ENCODE measurements around the gene IL34.
"Not testable (repeated sequence)": the region's sequence is repeated elsewhere in the genome, so short reads cannot be mapped to it uniquely, and the experiment has no call there.

The IL34 gene

DNA sequence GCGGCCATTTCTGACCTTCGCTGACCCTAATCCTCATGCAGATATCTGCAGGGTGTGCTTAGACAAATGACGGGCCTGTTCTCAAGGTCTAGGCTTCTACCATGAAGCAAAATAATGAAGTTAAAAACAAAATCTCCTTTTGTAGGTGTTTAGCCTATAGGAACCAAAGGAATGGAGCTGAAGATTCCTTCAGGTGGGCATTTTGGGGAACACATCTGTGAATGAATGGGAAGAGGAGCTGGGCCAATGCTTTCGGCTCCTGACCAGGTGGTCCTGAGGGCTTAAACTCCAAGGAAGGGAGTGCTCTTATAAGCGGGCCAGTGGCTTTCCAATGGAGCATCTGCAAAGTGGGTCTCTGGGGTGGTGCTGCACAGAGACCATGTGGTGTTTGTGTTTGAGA lies 14.1 kb upstream of the IL34 start:
- DNase-seq = no peak

DNA sequence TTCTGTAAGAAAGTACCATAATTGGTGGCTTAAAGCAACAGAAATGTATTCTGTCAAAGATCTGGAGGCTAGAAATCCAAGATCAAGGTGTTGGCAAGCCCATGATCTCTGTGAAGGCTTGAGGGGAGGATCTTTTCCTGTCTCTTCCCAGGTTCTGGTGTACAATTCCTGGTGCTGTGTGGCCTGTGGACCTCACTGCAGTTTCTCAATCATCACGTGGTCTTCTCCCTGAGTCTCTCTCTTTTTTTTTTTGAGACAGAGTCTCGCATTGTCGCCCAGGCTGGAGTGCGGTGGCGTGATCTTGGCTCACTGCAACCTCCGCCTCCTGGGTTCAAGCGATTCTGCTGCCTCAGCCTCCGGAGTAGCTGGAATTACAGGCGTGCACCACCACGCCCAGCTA lies 12.7 kb upstream of the IL34 start:
- not testable (repeated sequence) for DNase-seq

DNA sequence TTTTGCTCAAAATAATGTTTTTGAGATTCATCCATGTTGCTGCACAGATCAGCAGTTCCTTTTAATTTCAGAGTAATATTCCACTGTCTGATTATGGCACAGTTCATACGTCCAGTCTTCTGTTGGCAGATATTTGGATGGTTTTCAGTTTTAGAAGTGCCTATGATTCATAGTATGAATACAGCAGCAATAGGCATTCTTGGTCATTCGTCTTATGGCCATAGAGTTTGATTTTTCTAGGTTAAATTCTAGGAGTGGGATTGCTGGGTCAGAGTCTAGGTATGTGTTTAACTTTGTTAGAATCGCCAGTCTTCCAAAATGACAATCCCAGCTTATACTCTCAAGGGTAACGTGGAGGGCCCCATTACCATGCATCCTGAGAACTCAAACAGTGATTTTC lies 11.5 kb upstream of the IL34 start:
- no peak for DNase-seq

DNA sequence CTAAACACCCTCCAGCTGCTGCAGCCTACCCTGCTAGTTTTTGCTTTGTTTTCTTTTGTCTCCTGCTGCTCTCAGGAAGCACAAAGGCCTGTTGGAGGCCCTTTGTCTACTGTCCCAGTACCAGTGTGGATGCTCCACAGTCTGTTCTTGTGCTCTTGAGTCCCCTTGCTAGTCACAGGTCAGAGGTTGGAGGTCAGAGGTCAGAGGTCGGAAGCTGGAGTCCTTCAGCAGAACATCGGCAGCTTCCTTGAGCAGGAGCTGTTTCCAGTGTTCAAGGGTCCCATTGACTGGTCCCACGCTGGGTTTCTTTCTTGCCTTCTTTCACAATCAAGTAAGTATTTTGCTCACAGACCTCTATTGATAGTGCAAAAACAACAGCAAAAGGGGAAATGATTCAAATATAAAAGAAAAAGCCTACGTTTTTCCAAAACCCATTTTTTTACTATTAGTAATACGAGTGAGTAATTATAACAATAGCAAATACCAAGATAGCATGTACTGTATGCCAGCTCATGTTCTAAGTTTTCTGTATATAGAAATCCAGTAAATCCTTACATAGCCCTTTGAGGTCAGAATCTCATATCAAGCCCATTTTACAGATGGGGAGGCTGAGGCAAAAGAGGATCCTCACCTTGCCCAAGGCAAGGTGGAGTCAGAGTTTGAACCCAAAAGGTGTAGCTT lies 10.9 kb upstream of the IL34 start:
- DNase-seq = no peak

DNA sequence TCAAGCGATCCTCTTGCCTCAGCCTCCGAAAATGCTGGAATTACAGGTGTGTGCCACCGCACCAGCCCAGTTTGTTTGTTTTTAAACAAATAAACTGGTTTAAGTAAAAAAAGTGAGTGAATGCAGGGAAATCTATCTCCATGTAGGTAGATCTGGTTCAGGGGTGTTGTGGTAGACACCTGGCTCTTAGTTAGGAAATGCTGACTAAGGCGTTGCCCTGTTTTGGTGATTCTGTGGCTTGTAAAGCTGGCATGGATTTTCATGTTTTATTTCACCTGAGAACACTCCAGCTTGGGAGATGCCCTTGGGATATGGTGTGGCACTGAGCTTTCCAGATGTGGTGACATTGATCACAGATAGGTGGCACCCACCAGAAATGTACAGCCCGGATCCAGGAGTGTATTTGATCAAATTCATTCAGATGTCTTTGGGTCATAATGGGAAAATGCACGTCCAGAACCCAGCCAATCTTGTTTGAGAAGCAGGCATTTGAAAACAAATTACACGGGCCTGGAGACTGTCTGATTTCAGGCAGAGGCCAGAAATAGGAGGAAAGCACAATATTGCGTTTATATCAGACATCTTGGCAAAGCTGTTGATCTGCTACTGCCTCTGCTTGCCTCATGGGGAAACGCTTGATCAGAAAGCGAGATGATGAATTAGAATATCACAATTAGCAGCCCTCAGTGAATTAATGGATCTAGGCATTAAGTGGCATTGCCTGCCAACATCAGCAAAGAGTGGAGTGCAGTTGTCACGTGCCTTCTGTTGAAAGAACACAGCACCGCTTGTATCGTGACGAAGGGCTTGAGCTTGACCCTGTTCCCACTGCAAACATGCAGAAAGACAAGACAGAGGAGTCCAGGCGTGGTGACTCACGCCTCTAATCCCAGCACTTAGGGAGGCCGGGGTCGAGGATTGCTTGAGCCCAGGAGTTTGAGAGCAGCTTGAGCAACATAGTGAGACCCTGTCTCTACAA lies 7.3 kb upstream of the IL34 start:
- no peak for DNase-seq

DNA sequence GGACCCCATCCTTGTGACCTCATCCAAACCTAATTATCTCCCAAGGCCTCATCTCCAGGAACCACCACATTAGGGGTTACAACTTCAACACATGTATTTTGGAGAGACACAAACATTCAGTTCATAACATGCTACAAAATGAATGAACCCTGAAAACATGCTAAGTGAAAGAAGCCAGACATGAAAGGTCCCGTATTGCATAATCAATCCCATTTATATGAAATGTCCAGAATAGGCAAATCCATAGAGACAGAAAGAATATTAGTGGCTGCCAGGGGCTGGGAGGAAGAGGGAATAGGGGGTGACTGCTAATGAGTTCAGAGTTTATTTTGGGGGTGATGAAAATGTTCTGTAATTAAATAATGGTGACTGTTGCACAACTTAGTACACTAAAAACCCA lies 3.7 kb upstream of the IL34 start:
- DNase-seq = no peak

DNA sequence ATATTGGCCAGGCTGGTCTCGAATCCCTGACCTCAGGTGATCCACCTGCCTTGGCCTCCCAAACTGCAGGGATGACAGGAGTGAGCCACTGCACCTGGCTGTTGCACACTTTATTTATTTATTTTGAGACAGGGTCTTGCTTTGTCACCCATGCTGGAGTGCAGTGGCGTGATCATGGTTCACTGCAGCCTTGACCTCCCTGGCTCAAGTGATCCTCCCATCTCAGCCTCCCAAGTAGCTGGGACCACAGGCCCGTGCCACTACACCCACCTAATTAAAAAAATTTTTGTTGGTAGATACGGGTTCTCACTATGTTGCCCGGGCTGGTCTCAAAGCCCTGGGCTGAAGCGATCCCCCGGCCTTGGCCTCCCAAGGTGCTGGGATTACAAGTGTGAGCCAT lies 3.1 kb upstream of the IL34 start:
- not testable (repeated sequence) for DNase-seq

DNA sequence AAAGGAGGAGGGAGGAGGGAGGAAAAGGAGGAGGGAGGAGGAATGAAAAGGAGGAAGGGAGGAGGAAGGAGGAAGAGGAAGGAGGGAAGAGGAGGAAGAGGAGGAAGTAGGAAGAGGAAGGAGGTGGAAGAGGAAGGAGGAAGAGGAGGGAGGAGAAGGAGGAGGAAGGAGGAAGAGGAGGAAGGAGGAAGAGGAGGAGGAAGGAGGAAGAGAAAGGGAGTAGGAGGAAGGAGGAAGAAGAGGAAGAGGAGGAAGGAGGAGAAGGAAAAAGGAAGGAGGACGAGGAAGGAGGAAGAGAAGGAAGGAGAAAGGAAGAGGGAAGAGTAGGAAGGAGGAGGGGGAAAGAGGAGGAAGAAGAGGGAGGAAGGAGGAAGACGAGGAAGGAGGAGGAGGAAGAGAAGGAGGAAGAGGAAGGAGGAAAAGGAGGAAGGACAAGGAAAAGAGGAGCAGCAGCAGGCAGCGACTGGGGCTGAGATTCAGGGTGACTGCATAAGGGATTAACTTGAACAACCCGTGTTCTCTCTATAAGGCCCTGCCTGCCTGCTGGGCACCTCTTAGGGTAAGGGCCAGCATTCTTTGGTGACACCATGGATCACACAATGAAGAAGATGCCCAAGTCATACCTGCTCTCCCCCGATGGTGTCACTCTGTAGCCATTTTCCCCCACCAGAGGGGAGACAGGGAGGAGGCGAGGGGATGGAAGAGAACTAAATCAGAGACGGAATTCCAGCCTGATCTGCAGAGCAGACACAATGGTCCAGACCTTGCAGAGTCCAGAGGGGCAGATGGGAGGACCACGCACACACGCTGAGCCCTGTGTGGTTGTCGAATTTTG lies 1.4 kb upstream of the IL34 start:
- DNase-seq = no peak

DNA sequence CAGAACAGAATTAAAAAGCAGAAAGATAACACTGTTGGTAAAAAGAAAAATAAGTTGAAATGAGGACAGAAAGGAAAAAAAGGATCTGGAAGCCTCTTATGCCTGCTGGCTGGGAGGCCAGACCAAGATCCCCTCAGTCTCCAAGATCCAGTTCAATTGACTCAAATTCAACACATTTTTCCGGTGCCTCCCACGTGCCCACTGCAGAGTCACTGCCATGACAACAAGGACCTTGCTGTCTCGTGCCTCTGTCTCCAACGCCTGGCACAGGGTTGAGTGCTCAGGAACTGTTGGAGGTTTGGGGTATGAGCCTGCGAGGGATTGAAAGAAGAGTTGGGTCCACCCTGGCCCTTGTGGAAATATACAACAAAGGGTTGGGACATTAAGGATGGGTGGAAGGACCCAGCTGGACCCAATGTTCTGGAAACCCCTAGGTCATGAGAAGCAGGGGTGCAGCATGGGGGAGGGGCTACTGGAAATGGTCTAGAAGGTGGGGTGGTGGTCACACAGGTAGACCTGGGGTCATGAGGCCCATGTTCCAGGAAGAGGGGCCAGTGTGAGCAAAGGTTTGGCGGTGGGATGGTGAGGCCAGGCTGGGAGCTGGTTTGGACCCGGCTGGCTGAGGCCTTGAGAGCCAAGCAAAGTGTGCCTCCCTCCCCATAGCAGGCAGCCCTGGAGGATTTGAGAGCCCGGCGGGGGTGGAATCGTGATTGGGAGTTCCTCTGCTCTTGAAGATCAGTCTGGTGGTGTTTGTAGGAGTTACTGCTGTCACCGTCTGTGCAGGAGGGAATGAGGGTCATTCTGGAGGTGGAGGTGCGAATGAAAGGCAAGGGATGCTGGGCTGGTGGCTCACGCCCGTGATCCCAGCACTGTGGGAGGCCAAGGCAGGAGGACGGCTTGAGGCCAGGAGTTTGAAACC lies 1.3 kb downstream of the IL34 start:
- DNase-seq = no peak

DNA sequence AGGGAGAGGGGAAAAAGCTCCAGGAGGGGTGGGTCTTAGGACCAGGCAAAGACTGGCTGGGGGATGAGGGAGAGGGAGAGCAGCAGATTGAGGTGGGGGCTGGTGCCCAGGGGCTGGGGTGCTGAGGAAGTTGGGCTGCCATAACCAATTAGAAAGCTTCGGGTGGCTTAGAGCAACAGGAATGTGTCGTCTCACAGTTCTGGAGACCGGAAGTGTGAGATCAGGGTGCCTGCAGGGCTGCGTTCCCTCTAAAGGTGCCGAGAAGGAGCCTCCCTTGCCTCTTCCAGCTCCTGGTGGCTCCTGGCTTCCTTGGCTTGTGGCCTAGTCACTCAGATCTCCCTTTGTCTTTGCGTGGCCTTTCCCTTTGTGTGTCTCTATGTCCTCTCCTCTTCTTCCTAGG lies 2.2 kb downstream of the IL34 start:
- DNase-seq = no peak

DNA sequence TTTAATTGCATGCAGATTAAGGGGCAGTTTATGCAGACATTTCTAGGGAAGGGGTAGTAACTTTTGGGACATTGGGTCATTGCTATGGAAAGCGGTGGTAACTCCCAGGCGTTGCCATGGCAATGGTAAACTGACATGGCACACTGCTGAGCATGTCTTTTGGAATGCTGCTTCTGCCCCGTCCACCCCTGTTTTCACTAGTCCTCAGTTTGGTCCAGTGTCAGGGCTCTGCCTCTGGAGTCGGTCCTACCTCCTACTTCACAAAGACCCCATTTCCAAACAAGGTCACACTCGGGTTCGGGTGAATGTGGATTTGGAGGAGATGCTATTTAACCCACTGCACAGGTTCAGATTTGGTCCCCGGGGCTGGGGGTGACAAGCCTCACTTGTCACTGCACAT lies 2.9 kb downstream of the IL34 start:
- no peak for DNase-seq

DNA sequence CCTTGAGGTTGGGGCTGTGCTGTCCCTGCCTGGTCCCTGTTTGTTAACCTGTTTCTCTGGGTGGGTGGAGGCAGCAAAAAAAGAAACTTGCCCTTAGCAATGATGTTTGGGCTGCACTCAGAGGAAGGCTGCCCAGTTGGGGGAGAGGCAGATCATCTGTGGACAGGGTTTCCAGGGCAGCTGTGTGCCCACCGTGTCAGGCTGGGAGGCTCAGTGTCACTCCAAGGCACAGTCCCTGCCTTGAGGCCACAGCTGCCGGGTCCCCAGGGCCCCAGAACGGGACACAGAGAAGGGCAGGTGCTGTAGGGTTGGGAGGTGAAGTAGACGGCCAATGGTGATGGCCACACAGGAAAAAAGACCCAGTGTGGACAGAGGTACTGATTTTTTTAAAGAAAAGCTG lies 3.9 kb downstream of the IL34 start:
- no peak for DNase-seq

DNA sequence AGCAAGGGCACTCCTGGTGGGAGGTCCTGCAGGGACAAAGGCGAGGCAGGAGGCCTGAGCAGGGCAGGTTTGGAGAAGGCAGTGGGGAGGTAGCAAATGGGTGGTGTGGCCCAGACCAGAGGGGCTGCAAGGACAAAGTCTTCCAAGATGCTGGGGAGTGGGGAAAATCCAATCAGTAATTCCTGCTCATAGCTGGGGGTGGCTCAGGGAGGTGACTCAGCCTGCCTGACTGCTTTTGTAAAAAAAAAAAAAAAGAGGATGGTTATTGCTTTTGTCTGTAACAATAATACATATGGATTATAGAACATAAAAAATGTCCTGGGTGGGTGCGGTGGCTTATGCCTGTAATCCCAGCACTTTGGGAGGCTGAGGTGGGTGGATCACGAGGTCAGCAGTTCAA lies 5.2 kb downstream of the IL34 start:
- no peak for DNase-seq

DNA sequence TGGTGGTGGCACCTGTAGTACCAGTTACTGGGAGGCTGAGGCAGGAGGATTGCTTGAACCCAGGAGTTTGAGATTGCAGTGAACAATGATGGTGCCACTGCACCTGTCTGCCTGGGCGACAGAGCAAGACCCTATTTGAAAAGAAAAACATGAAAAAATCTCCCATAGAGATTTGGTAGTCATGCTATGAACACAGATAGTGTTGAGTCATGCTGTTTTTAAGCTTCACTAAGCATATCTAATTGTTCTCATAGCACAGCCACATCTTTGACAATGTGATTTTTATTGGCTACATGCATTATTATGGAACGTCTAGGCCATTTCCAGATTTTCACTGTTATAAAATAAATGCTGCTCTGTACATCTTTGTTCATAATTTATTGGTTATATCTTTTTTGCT lies 6.0 kb downstream of the IL34 start:
- DNase-seq = no peak

DNA sequence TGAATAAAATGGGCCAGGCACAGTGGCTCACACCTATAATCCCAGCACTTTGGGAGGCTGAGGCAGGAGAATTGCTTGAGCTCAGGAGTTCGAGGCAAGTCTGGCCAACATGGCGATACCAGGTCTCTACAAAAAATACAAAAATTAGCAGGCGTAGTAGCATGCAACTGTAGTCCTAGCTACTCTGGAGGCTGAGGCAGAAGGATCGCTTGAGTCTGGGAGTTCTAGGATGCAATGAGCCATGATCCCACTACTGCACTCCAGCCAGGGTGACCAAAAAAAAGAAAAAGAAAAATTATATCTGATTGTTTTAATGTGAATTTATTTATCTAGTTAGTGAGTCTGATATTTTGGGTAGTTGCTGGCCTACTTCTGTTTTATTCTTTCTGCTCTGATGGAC lies 7.0 kb downstream of the IL34 start:
- no peak for DNase-seq

DNA sequence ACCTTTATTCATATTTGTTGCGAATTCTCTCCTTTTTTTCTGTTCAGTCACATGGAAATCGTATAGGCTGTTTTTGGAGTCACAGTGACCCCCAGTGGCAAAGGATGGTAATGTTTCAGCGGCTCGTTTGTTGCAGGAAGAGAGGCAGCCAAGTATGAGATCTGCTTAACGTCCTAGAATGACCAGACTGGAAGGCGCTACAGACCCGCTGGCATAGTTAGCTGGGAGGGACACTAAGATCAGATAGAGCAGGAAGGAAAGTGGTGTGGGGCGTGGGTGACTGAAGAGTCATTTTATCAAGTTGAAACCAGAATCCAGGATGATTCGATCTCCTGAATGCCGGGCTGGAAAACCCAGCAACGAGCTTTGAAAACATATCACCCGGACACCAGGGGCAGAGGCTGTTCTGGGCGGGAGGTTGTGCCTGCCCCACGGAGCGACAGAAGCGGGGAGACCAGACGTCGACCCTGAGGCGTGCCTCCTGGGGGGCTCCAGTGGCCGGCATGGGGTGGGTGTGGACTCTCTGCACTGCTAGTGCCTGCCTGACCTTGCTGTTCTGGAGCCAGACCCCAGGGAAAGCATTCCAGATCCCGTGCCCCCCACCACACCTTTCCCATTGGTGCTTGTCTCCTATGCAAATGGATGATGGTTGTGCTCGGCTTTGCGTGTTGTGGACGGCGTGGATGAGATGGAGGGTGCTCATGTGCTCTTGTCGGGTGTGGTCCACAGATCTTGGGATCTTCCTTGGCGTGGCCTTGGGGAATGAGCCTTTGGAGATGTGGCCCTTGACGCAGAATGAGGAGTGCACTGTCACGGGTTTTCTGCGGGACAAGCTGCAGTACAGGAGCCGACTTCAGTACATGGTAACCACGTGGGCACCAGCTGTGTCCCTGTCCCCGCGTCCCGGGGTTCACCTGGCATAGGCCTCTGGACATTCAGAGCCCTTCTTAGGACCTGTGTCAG lies 7.7 kb downstream of the IL34 start:
- DNase-seq = peak; percentile 40

DNA sequence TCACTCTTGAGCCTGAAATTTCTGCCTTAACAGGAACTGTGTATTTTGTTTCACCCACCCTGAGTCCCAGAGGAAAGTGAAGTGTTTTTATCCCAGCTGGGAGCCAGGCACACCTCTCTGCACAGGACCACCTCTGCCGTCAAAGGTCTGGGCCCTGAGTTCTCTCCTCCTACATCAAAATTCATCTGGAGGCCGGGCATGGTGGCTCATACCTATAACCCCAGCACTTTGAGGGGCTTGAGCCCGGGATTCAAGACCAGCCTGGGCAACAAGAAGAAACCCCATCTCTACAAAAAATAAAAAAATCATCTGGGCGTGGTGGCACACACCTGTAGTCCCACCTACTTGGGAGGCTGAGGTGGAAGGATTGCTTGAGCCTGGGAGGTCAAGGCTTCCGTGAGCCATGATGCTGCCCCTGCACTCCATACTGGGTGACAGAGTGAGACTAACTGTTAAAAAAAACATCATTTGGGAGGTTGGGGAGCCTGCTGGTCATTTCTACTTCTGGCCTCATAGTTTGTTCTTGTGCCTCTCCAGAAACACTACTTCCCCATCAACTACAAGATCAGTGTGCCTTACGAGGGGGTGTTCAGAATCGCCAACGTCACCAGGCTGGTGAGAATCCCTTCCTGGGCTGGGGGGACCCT lies 9.8 kb downstream of the IL34 start:
- DNase-seq = no peak

DNA sequence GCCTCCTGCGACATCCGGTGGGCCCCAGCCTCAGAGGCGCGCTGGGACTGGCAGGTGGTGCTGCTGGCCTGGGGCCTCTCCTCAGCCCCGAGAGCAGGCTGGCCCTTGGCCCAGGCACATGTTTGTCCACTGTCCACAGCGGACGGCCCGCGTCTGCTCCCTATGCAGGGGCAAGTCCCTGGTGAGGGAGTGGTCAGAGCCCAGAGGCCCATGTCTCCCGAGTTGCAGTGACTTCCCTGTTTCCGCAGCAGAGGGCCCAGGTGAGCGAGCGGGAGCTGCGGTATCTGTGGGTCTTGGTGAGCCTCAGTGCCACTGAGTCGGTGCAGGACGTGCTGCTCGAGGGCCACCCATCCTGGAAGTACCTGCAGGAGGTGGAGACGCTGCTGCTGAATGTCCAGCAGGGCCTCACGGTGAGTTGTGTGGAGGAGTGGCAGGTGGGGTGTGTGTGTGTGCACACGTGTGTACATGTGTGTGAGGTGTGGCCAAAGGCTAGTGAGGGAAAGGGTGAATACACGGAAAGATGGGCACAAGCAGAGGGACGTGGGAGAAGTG lies 10.4 kb downstream of the IL34 start:
- no peak for DNase-seq

DNA sequence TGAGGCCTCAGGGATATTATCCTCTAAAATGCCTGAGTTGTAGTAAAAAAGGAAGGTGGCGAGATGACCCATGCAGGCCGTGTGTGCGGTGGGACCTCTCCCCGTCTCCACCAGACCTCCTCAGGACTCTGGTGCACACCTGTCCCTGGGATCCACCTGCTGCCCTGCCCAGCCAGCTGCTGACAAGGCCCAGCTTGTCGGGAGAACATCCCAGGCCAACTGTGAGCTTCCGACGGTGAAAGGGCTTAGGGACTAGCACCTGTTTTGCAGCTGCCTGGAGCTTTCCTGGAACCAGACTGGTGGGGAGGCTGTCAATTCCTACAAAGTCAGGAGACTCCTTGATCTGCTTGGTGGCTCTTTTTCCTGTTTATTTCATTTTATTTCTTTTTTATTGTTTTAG lies 11.6 kb downstream of the IL34 start:
- DNase-seq = no peak

DNA sequence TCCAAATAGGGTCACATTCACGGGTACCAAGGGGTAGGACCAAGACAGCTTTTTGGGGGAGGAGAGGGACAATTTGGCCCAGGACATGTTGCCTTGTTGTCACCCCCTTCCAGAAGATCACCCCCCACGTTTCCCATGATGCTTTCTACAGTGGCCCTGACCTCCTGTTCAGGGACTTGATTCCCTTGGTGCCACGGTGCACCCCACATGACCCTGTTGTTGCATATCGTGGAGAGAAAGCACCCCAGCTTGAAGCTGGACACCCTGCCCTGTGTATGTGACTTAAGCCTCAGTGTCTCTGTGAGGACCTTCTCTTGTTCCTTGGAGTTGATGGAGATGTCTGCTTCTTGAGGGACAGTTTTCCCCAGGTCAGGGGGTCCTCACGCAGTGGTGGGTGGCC lies 12.6 kb downstream of the IL34 start:
- no peak for DNase-seq
